SK-N-SH treated with all-trans-retinoic acid at 6 μM for 48 hours (cell line): ENCODE data around the gene SIRPB2.
"Not testable (repeated sequence)": the region's sequence is repeated elsewhere in the genome, so short reads cannot be mapped to it uniquely, and the experiment has no call there.

Experiments used
- ATAC-seq: fragments of 200-7000 bp; cut with Tn5 transposase; 3 replicates; pipeline ENCODE4 v1.9.1; 2020; ENCODE audit warnings: mild to moderate bottlenecking, moderate library complexity
- ARNTL ChIP-seq: fragments of 450-650 bp; formaldehyde crosslinking; IDR thresholded peaks from 2 replicates; pipeline ENCODE4 v1.5.0; 2020; ENCODE audit warnings: low read depth, mild to moderate bottlenecking, moderate library complexity, borderline replicate concordance
- BACH2 ChIP-seq: fragments of 250-450 bp; sonication (Bioruptor Pico); IDR thresholded peaks from 2 replicates; pipeline ENCODE4 v1.9.0; 2021; ENCODE audit warnings: mild to moderate bottlenecking, borderline replicate concordance
- CSDC2 ChIP-seq: fragments of 250-450 bp; sonication (Bioruptor Pico); IDR thresholded peaks from 2 replicates; pipeline ENCODE4 v1.5.0; 2020; ENCODE audit warnings: mild to moderate bottlenecking, moderate library complexity
- CSRNP3 ChIP-seq: fragments of 250-450 bp; sonication (Bioruptor Pico); IDR thresholded peaks from 2 replicates; pipeline ENCODE4 v1.5.1; 2021; ENCODE audit warnings: mild to moderate bottlenecking, moderate library complexity
- ESRRG ChIP-seq: fragments of 250-450 bp; sonication (Bioruptor Pico); IDR thresholded peaks from 2 replicates; pipeline ENCODE4 v1.6.1; 2021; ENCODE audit warnings: mild to moderate bottlenecking
- ISL1 ChIP-seq: fragments of 250-450 bp; sonication (Bioruptor Pico); IDR thresholded peaks from 2 replicates; pipeline ENCODE4 v2.1.2; 2022; ENCODE audit warnings: mild to moderate bottlenecking, moderate library complexity
- OSR1 ChIP-seq: fragments of 250-450 bp; sonication (Bioruptor Pico); IDR thresholded peaks from 2 replicates; pipeline ENCODE4 v1.8.0; 2022; ENCODE audit warnings: moderate library complexity, mild to moderate bottlenecking, inconsistent platforms
- PPARA ChIP-seq: fragments of 250-450 bp; sonication (Bioruptor Pico); IDR thresholded peaks from 2 replicates; pipeline ENCODE4 v1.5.0; 2020; ENCODE audit warnings: mild to moderate bottlenecking, borderline replicate concordance
- RARB ChIP-seq: fragments of 250-450 bp; sonication (Bioruptor Pico); IDR thresholded peaks from 2 replicates; pipeline ENCODE4 v1.8.0; 2021; ENCODE audit warnings: mild to moderate bottlenecking, moderate library complexity
- SNAI2 ChIP-seq: fragments of 250-450 bp; sonication (Bioruptor Pico); IDR thresholded peaks from 2 replicates; pipeline ENCODE4 v1.5.0; 2020; ENCODE audit warnings: mild to moderate bottlenecking, moderate library complexity
- TCF4 ChIP-seq: fragments of 250-450 bp; sonication (Bioruptor Pico); IDR thresholded peaks from 2 replicates; pipeline ENCODE4 v1.8.0; 2021; ENCODE audit warnings: mild to moderate bottlenecking, moderate library complexity, borderline replicate concordance
- TOX ChIP-seq: fragments of 250-450 bp; sonication (Bioruptor Pico); IDR thresholded peaks from 2 replicates; pipeline ENCODE4 v1.8.0; 2021; ENCODE audit warnings: mild to moderate bottlenecking, moderate library complexity, borderline replicate concordance
- ZC3H10 ChIP-seq: fragments of 250-450 bp; sonication (Bioruptor Pico); IDR thresholded peaks from 2 replicates; pipeline ENCODE4 v1.5.1; 2021; ENCODE audit warnings: mild to moderate bottlenecking, moderate library complexity
- ZFP3 ChIP-seq: fragments of 250-450 bp; sonication (Bioruptor Pico); IDR thresholded peaks from 2 replicates; pipeline ENCODE4 v1.5.0; 2020; ENCODE audit warnings: mild to moderate bottlenecking, moderate library complexity
- ZNF565 ChIP-seq: fragments of 450-650 bp; formaldehyde crosslinking; conservative IDR thresholded peaks from 2 replicates; pipeline ENCODE4 v1.5.0; 2020; ENCODE audit warnings: low read depth, mild to moderate bottlenecking, moderate library complexity
- ZNF70 ChIP-seq: fragments of 450-650 bp; formaldehyde crosslinking; IDR thresholded peaks from 2 replicates; pipeline ENCODE4 v1.5.0; 2020; ENCODE audit warnings: mild to moderate bottlenecking, moderate library complexity
- ZNF8 ChIP-seq: fragments of 450-650 bp; formaldehyde crosslinking; IDR thresholded peaks from 2 replicates; pipeline ENCODE4 v1.5.0; 2020; ENCODE audit warnings: mild to moderate bottlenecking, moderate library complexity
- TF ChIP-seq, protein P1 (sequence below): fragments of 250-450 bp; sonication (Bioruptor Pico); IDR thresholded peaks from 2 replicates; pipeline ENCODE4 v1.8.0; 2020; ENCODE audit warnings: mild to moderate bottlenecking, moderate library complexity, borderline replicate concordance
- TF ChIP-seq, protein P2 (sequence below): fragments of 250-450 bp; sonication (Bioruptor Pico); IDR thresholded peaks from 2 replicates; pipeline ENCODE4 v1.5.0; 2020; ENCODE audit warnings: mild to moderate bottlenecking, moderate library complexity

Gene SIRPB2

GRCh38 chr20:1500496-1500895 is 9.3 kb upstream of the SIRPB2 start:
- TF ChIP-seq BACH2 (CRISPR knock-in tag) (no peak), TCF4 (CRISPR knock-in tag) (no peak), CSRNP3 (CRISPR knock-in tag) (no peak), ISL1 (CRISPR knock-in tag) (no peak), TOX (no peak), ZNF565 (CRISPR knock-in tag) (no peak)
- TF ChIP-seq, protein P1, sequence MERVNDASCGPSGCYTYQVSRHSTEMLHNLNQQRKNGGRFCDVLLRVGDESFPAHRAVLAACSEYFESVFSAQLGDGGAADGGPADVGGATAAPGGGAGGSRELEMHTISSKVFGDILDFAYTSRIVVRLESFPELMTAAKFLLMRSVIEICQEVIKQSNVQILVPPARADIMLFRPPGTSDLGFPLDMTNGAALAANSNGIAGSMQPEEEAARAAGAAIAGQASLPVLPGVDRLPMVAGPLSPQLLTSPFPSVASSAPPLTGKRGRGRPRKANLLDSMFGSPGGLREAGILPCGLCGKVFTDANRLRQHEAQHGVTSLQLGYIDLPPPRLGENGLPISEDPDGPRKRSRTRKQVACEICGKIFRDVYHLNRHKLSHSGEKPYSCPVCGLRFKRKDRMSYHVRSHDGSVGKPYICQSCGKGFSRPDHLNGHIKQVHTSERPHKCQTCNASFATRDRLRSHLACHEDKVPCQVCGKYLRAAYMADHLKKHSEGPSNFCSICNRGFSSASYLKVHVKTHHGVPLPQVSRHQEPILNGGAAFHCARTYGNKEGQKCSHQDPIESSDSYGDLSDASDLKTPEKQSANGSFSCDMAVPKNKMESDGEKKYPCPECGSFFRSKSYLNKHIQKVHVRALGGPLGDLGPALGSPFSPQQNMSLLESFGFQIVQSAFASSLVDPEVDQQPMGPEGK (CRISPR knock-in tag): no peak
- no peak for ATAC-seq

DNA sequence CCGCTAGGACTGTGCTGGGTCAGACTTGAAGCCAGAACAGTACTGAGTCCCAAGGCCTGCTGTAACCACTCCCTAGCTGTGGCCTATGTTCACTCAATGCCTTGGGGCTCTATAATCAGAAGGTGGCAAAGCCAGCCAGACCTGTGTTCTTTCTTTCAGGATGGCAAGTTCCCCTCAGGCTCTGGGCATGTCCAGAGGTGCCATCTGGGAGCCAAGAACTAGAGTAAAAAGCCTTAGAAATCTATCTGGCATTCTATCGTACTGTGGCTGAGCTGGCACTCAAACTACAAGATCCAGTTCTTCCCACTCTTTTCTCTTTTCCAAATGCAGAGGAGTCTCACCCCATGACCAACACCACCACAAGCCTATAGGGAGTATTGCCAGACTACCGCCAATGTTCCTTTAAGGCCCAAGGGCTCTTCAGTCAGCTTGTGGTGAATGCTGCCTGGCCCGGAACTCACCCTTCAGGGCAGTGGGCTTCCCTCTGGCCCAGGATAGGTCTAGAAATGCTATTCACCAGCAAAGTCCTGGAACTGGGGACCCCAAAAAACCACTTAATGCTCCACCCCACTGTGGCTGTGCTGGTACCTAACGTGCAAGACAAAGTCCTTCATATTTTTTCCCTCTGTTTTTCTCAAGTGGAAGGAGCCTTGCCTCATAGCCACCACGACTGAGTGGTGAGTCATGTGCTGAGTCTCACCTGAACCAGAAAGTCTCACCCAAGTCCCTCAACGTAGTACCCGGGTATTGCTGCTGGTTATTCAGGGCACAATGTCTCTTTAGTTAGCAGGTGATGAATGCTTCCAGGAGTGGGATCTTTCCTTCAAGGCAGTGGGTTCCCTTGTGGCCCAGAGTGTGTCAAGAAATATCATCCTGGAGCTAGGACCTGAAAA is 8.6 kb upstream of the SIRPB2 start:
- no peak for ATAC-seq
- no peak for TF ChIP-seq ZFP3 (CRISPR knock-in tag)

GRCh38 chr20:1497371-1497770 is 6.2 kb upstream of the SIRPB2 start:
- ATAC-seq: not testable (repeated sequence)

DNA sequence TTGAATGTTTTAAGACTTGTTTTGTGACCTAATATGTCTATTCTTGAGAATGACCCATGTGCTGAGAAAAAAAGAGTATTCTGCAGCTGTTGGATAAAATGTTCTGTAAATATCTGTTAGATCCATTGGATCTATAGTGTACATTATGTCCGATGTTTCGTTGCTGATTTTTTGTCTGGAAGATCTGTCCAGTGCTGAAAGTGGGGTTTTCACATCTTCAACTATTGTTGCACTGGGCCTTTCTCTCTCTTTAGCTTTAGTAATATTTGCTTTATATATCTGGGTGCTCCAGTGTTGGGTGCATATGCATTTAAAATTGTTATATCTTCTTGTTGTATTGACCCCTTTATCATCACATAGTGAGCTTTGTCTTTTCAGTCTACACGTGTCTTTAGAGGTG is 5.7 kb upstream of the SIRPB2 start:
- TF ChIP-seq ZFP3 (CRISPR knock-in tag) (no peak), ISL1 (CRISPR knock-in tag) (no peak), ZNF565 (CRISPR knock-in tag) (no peak), CSRNP3 (CRISPR knock-in tag) (no peak), CSDC2 (no peak), SNAI2 (CRISPR knock-in tag) (no peak), ARNTL (CRISPR knock-in tag) (no peak), ZC3H10 (CRISPR knock-in tag) (no peak)
- TF ChIP-seq, protein P1 (CRISPR knock-in tag): no peak
- TF ChIP-seq, all 23 proteins: peak for 0
- ATAC-seq: no peak

- no peak for ATAC-seq
- TF ChIP-seq RARB (no peak), ARNTL (CRISPR knock-in tag) (no peak), ZC3H10 (CRISPR knock-in tag) (no peak), ZNF8 (CRISPR knock-in tag) (no peak), ESRRG (CRISPR knock-in tag) (no peak), ZNF565 (CRISPR knock-in tag) (no peak), ZNF70 (CRISPR knock-in tag) (no peak), BACH2 (CRISPR knock-in tag) (no peak), PPARA (CRISPR knock-in tag) (no peak), SNAI2 (CRISPR knock-in tag) (no peak), OSR1 (no peak), TOX (no peak), ISL1 (CRISPR knock-in tag) (no peak)
- TF ChIP-seq, protein P2, sequence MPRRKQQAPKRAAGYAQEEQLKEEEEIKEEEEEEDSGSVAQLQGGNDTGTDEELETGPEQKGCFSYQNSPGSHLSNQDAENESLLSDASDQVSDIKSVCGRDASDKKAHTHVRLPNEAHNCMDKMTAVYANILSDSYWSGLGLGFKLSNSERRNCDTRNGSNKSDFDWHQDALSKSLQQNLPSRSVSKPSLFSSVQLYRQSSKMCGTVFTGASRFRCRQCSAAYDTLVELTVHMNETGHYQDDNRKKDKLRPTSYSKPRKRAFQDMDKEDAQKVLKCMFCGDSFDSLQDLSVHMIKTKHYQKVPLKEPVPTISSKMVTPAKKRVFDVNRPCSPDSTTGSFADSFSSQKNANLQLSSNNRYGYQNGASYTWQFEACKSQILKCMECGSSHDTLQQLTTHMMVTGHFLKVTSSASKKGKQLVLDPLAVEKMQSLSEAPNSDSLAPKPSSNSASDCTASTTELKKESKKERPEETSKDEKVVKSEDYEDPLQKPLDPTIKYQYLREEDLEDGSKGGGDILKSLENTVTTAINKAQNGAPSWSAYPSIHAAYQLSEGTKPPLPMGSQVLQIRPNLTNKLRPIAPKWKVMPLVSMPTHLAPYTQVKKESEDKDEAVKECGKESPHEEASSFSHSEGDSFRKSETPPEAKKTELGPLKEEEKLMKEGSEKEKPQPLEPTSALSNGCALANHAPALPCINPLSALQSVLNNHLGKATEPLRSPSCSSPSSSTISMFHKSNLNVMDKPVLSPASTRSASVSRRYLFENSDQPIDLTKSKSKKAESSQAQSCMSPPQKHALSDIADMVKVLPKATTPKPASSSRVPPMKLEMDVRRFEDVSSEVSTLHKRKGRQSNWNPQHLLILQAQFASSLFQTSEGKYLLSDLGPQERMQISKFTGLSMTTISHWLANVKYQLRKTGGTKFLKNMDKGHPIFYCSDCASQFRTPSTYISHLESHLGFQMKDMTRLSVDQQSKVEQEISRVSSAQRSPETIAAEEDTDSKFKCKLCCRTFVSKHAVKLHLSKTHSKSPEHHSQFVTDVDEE (CRISPR knock-in tag): no peak
- TF ChIP-seq, all 23 proteins: peak for 0
Measured at GRCh38 chr20:1494436-1494835, 3.2 kb upstream of the SIRPB2 start.
